GM19455 (cell line): Measurements from ENCODE around the gene UFD1.

Source experiments
- ATAC-seq: cut with Tn5 transposase; IDR thresholded peaks from one replicate; pipeline ENCODE4 v1.9.1; 2021; ENCODE audit not compliant: unreplicated experiment

The UFD1 gene

GRCh38 chr22:19516378-19517170 is 37.6 kb upstream of the UFD1 start:
- no peak for ATAC-seq

GRCh38 chr22:19515654-19516377 is 36.8 kb upstream of the UFD1 start:
- ATAC-seq: no peak

GRCh38 chr22:19514831-19515565 is 36.0 kb upstream of the UFD1 start:
- no peak for ATAC-seq

GRCh38 chr22:19513823-19514222 is 34.8 kb upstream of the UFD1 start:
- no peak for ATAC-seq

GRCh38 chr22:19510919-19511341 is 31.9 kb upstream of the UFD1 start:
- no peak for ATAC-seq

- no peak for ATAC-seq
Measured at GRCh38 chr22:19509923-19510322, 30.9 kb upstream of the UFD1 start.

GRCh38 chr22:19509191-19509590 is 30.2 kb upstream of the UFD1 start:
- no peak for ATAC-seq

GRCh38 chr22:19508024-19508776 is 29.2 kb upstream of the UFD1 start:
- ATAC-seq: no peak

GRCh38 chr22:19507534-19507861 is 28.5 kb upstream of the UFD1 start:
- no peak for ATAC-seq

GRCh38 chr22:19506212-19506611 is 27.2 kb upstream of the UFD1 start:
- no peak for ATAC-seq

GRCh38 chr22:19505735-19506126 is 26.7 kb upstream of the UFD1 start:
- no peak for ATAC-seq

- no peak for ATAC-seq
Measured at GRCh38 chr22:19504900-19505734, 26.1 kb upstream of the UFD1 start.

GRCh38 chr22:19503869-19504268 is 24.9 kb upstream of the UFD1 start:
- no peak for ATAC-seq

GRCh38 chr22:19503367-19503766 is 24.4 kb upstream of the UFD1 start:
- ATAC-seq: no peak

GRCh38 chr22:19501897-19502447 is 23.0 kb upstream of the UFD1 start:
- no peak for ATAC-seq

GRCh38 chr22:19499880-19500242 is 20.9 kb upstream of the UFD1 start:
- ATAC-seq: no peak

GRCh38 chr22:19499236-19499879 is 20.4 kb upstream of the UFD1 start:
- no peak for ATAC-seq

GRCh38 chr22:19498866-19499190 is 19.8 kb upstream of the UFD1 start:
- ATAC-seq: no peak

GRCh38 chr22:19498154-19498865 is 19.3 kb upstream of the UFD1 start:
- no peak for ATAC-seq
